Esophagus muscularis mucosa (tissue), 4 donors: ENCODE data around the gene NPEPPS.

Source experiments
- CTCF ChIP-seq, 3 experiments: fragments of 200-600 bp in 2 of 3; fragments of 450-650 bp in 1 of 3; sonication (generic) in 2 of 3; IDR thresholded peaks; one replicate each; pipeline ENCODE4 v1.5.1; 2017 to 2019; ENCODE audit warnings: antibody characterized with exemption in 3 of 3, mild to moderate bottlenecking in 2 of 3, moderate library complexity in 1 of 3
- EP300 ChIP-seq: sonication (generic); formaldehyde crosslinking; IDR thresholded peaks from one replicate; pipeline ENCODE4 v1.6.1; 2017; ENCODE audit warnings: antibody characterized with exemption
- POLR2A ChIP-seq: fragments of 450-650 bp; IDR thresholded peaks from one replicate; pipeline ENCODE4 v1.6.1; 2017; ENCODE audit warnings: antibody characterized with exemption, moderate library complexity, mild to moderate bottlenecking, low read depth
- POLR2AphosphoS5 ChIP-seq, 2 donors: sonication (generic); formaldehyde crosslinking; IDR thresholded peaks; one replicate each; pipeline ENCODE4 v1.6.1; 2017; ENCODE audit warnings: antibody characterized with exemption in 2 of 2

GRCh38 chr17:47615766-47616424 lies 85.0 kb downstream of the NPEPPS start:
- peak; percentile 72 to 75 (median 75) for TF ChIP-seq CTCF (IDR thresholded peaks at IDR 0.05)
- TF ChIP-seq EP300: no peak
- TF ChIP-seq POLR2A: no peak
- TF ChIP-seq POLR2AphosphoS5 (IDR thresholded peaks at IDR 0.05): peak in 1 of 2 donors; percentile 51
